GM23338 (cell line): Measurements from ENCODE around the gene OLFML1. TPM values are rescaled to one million over a fixed set of nuclear protein-coding genes. Genes with fewer than 3 reads are reported as not detected.

ENCODE experiments used
- ATAC-seq: fragments of 200-7000 bp; cut with Tn5 transposase; 3 replicates; pipeline ENCODE4 v1.9.1; 2020
- DNase-seq: peaks from one replicate; pipeline ENCODE4 v3.0.0-alpha.2; 2015; ENCODE audit warnings: low spot score
- H2AFZ ChIP-seq: fragments of 200-600 bp; sonication (generic); 2 replicates; pipeline ENCODE4 v1.8.0; 2016; ENCODE audit warnings: antibody characterized with exemption, mild to moderate bottlenecking, moderate library complexity
- H3F3A ChIP-seq: fragments of 200-600 bp; sonication (generic); replicated peaks from 2 replicates; pipeline ENCODE4 v1.8.0; 2017; ENCODE audit warnings: antibody characterized with exemption, mixed run types, low read depth
- H3K27ac ChIP-seq: fragments of 200-600 bp; sonication (generic); 2 replicates; pipeline ENCODE4 v1.6.1; 2016; ENCODE audit warnings: low read depth
- H3K27me3 ChIP-seq: fragments of 200-600 bp; sonication (generic); 2 replicates; pipeline ENCODE4 v1.8.0; 2016; ENCODE audit warnings: mild to moderate bottlenecking, mixed run types, moderate library complexity; ENCODE audit not compliant: insufficient read depth
- H3K36me3 ChIP-seq: fragments of 200-600 bp; sonication (generic); 2 replicates; pipeline ENCODE4 v1.8.0; 2016; ENCODE audit warnings: mild to moderate bottlenecking; ENCODE audit not compliant: insufficient read depth
- H3K4me1 ChIP-seq: fragments of 200-600 bp; sonication (generic); 2 replicates; pipeline ENCODE4 v1.8.0; 2016; ENCODE audit warnings: mild to moderate bottlenecking, moderate library complexity; ENCODE audit not compliant: insufficient read depth
- H3K4me2 ChIP-seq: fragments of 200-600 bp; sonication (generic); 2 replicates; pipeline ENCODE4 v1.7.1; 2017; ENCODE audit warnings: mixed run types
- H3K4me3 ChIP-seq: fragments of 200-600 bp; sonication (generic); 2 replicates; pipeline ENCODE4 v1.6.1; 2016; ENCODE audit warnings: mixed run types
- H3K79me2 ChIP-seq: fragments of 200-600 bp; sonication (generic); replicated peaks from 2 replicates; pipeline ENCODE4 v1.8.0; 2017; ENCODE audit warnings: mild to moderate bottlenecking; ENCODE audit not compliant: insufficient read depth
- H3K9me2 ChIP-seq: fragments of 200-600 bp; sonication (generic); 2 replicates; pipeline ENCODE4 v1.8.0; 2017; ENCODE audit not compliant: insufficient read depth
- H4K20me1 ChIP-seq: fragments of 200-600 bp; sonication (generic); replicated peaks from 2 replicates; pipeline ENCODE4 v1.8.0; 2017; ENCODE audit warnings: mild to moderate bottlenecking; ENCODE audit not compliant: insufficient read depth
- H3K27ac Mint-ChIP-seq: 2 replicates; pipeline ENCODE4 v1.8.0; 2020; ENCODE audit warnings: inconsistent platforms, mild to moderate bottlenecking, moderate library complexity, mixed read lengths
- H3K27me3 Mint-ChIP-seq: 3 replicates; pipeline ENCODE4 v1.8.0; 2022; ENCODE audit warnings: low read depth, mild to moderate bottlenecking, moderate library complexity, mixed read lengths, inconsistent platforms; ENCODE audit not compliant: insufficient read depth, poor library complexity
- H3K36me3 Mint-ChIP-seq: 3 replicates; pipeline ENCODE4 v1.8.0; 2021; ENCODE audit warnings: low read depth, mild to moderate bottlenecking, inconsistent platforms, moderate library complexity, mixed read lengths
- H3K4me1 Mint-ChIP-seq: 3 replicates; pipeline ENCODE4 v1.8.0; 2020; ENCODE audit warnings: mild to moderate bottlenecking, inconsistent platforms, mixed read lengths
- H3K4me3 Mint-ChIP-seq: 3 replicates; pipeline ENCODE4 v1.8.0; 2021; ENCODE audit warnings: moderate library complexity, mild to moderate bottlenecking, inconsistent platforms, mixed read lengths
- H3K9me3 Mint-ChIP-seq: 3 replicates; pipeline ENCODE4 v1.8.0; 2020; ENCODE audit warnings: moderate library complexity, mild to moderate bottlenecking, inconsistent platforms, mixed read lengths
- ETS1 ChIP-seq: IDR thresholded peaks from 2 replicates; pipeline ENCODE4 v1.6.1; 2016; ENCODE audit warnings: antibody characterized with exemption
- EZH2 ChIP-seq: fragments of 200-600 bp; sonication (generic); IDR thresholded peaks from one replicate; pipeline ENCODE4 v1.8.0; 2017; ENCODE audit warnings: antibody characterized with exemption, mild to moderate bottlenecking, low read depth; ENCODE audit not compliant: unreplicated experiment
- EZH2phosphoT487 ChIP-seq: fragments of 200-600 bp; sonication (generic); IDR thresholded peaks from one replicate; pipeline ENCODE4 v1.8.1; 2018; ENCODE audit warnings: antibody characterized with exemption; ENCODE audit not compliant: unreplicated experiment
- NANOG ChIP-seq: IDR thresholded peaks from 2 replicates; pipeline ENCODE4 v1.6.1; 2016; ENCODE audit warnings: antibody characterized with exemption, borderline replicate concordance
- POLR2AphosphoS5 ChIP-seq: IDR thresholded peaks from 2 replicates; pipeline ENCODE4 v1.6.1; 2016; ENCODE audit warnings: antibody characterized with exemption, low read depth
- STAT1 ChIP-seq: IDR thresholded peaks from one replicate; pipeline ENCODE4 v1.6.1; 2016; ENCODE audit warnings: antibody characterized with exemption; ENCODE audit not compliant: unreplicated experiment
- ZNF114 ChIP-seq: fragments of 250-450 bp; sonication (Bioruptor Pico); IDR thresholded peaks from 2 replicates; pipeline ENCODE4 v1.5.0; 2020; ENCODE audit warnings: mild to moderate bottlenecking, moderate library complexity
- ZNF331 ChIP-seq: fragments of 250-450 bp; sonication (Bioruptor Pico); IDR thresholded peaks from 2 replicates; pipeline ENCODE4 v1.5.0; 2020; ENCODE audit warnings: low read depth, mild to moderate bottlenecking, moderate library complexity
- polyA plus RNA-seq: library from polyadenylated mRNA; unstranded; fragments of >200 nt; fragmentation: Nextera tagmentation; extraction: Ambion mirVana; gene quantifications from 2 replicates; pipeline ENCODE4 v1.2.1, GENCODE V29; 2016
- total RNA-seq: library from RNA; depleted of rRNA; stranded (reverse); fragments of >200 nt; shearing (Covaris generic); gene quantifications from 2 replicates; pipeline ENCODE4 v1.2.3, GENCODE V29; 2014
- TF ChIP-seq, protein P1 (sequence below), 2 experiments: fragments of 200-600 bp in 1 of 2; sonication (generic) in 1 of 2; conservative IDR thresholded peaks; 2 replicates each; pipeline versions ENCODE4 v1.5.1 to v1.6.1; 2016 to 2017; ENCODE audit warnings: antibody characterized with exemption in 2 of 2, low read depth in 2 of 2, mild to moderate bottlenecking in 2 of 2, moderate library complexity in 1 of 2
- TF ChIP-seq, protein P2 (sequence below): IDR thresholded peaks from one replicate; pipeline ENCODE4 v1.6.1; 2018; ENCODE audit warnings: antibody characterized with exemption; ENCODE audit not compliant: unreplicated experiment
- TF ChIP-seq, protein P3 (sequence below): fragments of 250-450 bp; sonication (Bioruptor Pico); IDR thresholded peaks from 2 replicates; pipeline ENCODE4 v1.5.0; 2020; ENCODE audit warnings: mild to moderate bottlenecking, moderate library complexity

OLFML1 gene
- total and polyA plus RNA-seq, 2 experiments from 2014 or later = 0.21 TPM; not detected in 1

DNA sequence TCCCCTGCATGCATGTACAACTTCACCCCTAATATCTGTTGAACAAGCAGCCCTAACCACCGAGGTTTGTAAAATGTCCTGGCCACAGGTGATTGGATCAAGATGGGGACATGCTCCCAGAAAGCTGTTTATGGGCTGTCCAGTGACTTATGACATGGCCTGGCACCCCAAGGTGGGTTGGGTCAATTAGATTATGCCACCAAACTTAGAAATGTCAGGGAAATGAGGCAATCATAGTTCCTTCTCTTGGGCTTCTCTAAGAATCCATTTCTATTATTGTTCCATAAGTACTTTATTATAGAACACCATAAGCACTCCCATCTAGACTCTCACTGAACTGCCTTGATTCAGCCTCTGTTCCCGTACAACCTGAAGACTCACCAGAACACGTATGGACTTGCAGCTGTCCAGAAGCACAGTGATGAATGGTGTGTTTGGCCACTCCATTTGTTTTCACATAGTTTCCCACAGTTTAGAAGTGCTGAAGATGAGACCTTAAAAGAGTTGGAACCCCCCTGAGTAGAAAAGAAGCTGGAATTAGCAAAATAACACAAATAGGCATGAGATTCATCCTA lies 45.5 kb upstream of the OLFML1 start:
- no peaks in the 10 kb centered on the region for H3F3A ChIP-seq
- TF ChIP-seq, protein P1, sequence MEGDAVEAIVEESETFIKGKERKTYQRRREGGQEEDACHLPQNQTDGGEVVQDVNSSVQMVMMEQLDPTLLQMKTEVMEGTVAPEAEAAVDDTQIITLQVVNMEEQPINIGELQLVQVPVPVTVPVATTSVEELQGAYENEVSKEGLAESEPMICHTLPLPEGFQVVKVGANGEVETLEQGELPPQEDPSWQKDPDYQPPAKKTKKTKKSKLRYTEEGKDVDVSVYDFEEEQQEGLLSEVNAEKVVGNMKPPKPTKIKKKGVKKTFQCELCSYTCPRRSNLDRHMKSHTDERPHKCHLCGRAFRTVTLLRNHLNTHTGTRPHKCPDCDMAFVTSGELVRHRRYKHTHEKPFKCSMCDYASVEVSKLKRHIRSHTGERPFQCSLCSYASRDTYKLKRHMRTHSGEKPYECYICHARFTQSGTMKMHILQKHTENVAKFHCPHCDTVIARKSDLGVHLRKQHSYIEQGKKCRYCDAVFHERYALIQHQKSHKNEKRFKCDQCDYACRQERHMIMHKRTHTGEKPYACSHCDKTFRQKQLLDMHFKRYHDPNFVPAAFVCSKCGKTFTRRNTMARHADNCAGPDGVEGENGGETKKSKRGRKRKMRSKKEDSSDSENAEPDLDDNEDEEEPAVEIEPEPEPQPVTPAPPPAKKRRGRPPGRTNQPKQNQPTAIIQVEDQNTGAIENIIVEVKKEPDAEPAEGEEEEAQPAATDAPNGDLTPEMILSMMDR (conservative IDR thresholded peaks at IDR 0.05; ENCODE audit: low read depth in 2 of 2) = no peak
- TF ChIP-seq POLR2AphosphoS5 (no peak), ZNF331 (no peak), NANOG (no peak), STAT1 (no peak), EZH2 (no peak), ZNF114 (no peak), ETS1 (no peak), EZH2phosphoT487 (no peak)
- TF ChIP-seq, protein P2, sequence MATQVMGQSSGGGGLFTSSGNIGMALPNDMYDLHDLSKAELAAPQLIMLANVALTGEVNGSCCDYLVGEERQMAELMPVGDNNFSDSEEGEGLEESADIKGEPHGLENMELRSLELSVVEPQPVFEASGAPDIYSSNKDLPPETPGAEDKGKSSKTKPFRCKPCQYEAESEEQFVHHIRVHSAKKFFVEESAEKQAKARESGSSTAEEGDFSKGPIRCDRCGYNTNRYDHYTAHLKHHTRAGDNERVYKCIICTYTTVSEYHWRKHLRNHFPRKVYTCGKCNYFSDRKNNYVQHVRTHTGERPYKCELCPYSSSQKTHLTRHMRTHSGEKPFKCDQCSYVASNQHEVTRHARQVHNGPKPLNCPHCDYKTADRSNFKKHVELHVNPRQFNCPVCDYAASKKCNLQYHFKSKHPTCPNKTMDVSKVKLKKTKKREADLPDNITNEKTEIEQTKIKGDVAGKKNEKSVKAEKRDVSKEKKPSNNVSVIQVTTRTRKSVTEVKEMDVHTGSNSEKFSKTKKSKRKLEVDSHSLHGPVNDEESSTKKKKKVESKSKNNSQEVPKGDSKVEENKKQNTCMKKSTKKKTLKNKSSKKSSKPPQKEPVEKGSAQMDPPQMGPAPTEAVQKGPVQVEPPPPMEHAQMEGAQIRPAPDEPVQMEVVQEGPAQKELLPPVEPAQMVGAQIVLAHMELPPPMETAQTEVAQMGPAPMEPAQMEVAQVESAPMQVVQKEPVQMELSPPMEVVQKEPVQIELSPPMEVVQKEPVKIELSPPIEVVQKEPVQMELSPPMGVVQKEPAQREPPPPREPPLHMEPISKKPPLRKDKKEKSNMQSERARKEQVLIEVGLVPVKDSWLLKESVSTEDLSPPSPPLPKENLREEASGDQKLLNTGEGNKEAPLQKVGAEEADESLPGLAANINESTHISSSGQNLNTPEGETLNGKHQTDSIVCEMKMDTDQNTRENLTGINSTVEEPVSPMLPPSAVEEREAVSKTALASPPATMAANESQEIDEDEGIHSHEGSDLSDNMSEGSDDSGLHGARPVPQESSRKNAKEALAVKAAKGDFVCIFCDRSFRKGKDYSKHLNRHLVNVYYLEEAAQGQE = no peak
- TF ChIP-seq, protein P3, sequence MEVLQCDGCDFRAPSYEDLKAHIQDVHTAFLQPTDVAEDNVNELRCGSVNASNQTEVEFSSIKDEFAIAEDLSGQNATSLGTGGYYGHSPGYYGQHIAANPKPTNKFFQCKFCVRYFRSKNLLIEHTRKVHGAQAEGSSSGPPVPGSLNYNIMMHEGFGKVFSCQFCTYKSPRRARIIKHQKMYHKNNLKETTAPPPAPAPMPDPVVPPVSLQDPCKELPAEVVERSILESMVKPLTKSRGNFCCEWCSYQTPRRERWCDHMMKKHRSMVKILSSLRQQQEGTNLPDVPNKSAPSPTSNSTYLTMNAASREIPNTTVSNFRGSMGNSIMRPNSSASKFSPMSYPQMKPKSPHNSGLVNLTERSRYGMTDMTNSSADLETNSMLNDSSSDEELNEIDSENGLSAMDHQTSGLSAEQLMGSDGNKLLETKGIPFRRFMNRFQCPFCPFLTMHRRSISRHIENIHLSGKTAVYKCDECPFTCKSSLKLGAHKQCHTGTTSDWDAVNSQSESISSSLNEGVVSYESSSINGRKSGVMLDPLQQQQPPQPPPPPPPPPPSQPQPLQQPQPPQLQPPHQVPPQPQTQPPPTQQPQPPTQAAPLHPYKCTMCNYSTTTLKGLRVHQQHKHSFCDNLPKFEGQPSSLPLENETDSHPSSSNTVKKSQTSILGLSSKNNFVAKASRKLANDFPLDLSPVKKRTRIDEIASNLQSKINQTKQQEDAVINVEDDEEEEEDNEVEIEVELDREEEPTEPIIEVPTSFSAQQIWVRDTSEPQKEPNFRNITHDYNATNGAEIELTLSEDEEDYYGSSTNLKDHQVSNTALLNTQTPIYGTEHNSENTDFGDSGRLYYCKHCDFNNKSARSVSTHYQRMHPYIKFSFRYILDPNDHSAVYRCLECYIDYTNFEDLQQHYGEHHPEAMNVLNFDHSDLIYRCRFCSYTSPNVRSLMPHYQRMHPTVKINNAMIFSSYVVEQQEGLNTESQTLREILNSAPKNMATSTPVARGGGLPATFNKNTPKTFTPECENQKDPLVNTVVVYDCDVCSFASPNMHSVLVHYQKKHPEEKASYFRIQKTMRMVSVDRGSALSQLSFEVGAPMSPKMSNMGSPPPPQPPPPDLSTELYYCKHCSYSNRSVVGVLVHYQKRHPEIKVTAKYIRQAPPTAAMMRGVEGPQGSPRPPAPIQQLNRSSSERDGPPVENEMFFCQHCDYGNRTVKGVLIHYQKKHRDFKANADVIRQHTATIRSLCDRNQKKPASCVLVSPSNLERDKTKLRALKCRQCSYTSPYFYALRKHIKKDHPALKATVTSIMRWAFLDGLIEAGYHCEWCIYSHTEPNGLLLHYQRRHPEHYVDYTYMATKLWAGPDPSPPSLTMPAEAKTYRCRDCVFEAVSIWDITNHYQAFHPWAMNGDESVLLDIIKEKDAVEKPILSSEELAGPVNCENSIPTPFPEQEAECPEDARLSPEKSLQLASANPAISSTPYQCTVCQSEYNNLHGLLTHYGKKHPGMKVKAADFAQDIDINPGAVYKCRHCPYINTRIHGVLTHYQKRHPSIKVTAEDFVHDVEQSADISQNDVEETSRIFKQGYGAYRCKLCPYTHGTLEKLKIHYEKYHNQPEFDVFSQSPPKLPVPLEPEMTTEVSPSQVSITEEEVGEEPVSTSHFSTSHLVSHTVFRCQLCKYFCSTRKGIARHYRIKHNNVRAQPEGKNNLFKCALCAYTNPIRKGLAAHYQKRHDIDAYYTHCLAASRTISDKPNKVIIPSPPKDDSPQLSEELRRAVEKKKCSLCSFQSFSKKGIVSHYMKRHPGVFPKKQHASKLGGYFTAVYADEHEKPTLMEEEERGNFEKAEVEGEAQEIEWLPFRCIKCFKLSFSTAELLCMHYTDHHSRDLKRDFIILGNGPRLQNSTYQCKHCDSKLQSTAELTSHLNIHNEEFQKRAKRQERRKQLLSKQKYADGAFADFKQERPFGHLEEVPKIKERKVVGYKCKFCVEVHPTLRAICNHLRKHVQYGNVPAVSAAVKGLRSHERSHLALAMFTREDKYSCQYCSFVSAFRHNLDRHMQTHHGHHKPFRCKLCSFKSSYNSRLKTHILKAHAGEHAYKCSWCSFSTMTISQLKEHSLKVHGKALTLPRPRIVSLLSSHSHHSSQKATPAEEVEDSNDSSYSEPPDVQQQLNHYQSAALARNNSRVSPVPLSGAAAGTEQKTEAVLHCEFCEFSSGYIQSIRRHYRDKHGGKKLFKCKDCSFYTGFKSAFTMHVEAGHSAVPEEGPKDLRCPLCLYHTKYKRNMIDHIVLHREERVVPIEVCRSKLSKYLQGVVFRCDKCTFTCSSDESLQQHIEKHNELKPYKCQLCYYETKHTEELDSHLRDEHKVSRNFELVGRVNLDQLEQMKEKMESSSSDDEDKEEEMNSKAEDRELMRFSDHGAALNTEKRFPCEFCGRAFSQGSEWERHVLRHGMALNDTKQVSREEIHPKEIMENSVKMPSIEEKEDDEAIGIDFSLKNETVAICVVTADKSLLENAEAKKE (CRISPR knock-in tag) = no peak
- 0 out of 2 replicates have a peak, but pooled peaks cover 5% of the 10 kb centered on the region for H3K9me2 ChIP-seq
- Mint-ChIP-seq H3K4me3 (no peak overlapping the region), H3K4me1 (peaks cover 13% of the 10 kb centered on the region), H3K9me3 (no peaks in the 10 kb centered on the region), H3K27ac (no peak overlapping the region), H3K36me3 (no peaks in the 10 kb centered on the region), H3K27me3 (no peaks in the 10 kb centered on the region)
- no peak overlapping the region for H3K4me2 ChIP-seq
- peaks cover 11% of the 10 kb centered on the region; the same call in 1 of the 2 replicates for H3K4me1 ChIP-seq
- no peaks in the 10 kb centered on the region for H3K27me3 ChIP-seq
- no peaks in the 10 kb centered on the region for H3K79me2 ChIP-seq
- no peak overlapping the region for H3K27ac ChIP-seq
- H2AFZ ChIP-seq = no peak overlapping the region
- no peak overlapping the region for H3K4me3 ChIP-seq
- no peak for DNase-seq
- no peak for ATAC-seq
- H3K36me3 ChIP-seq = no peaks in the 10 kb centered on the region
- H4K20me1 ChIP-seq = no peaks in the 10 kb centered on the region
